Activated CD4-positive, alpha-beta T cell treated with anti-CD3 and anti-CD28 coated beads, Interleukin-2, amount 50 U/mL, for 48 hours (primary cell): ENCODE results near the gene ITGA11.

Experiments
- DNase-seq, 2 experiments: peaks; one replicate each; pipeline ENCODE4 v3.0.0-alpha.2; 2020

The ITGA11 gene

DNA sequence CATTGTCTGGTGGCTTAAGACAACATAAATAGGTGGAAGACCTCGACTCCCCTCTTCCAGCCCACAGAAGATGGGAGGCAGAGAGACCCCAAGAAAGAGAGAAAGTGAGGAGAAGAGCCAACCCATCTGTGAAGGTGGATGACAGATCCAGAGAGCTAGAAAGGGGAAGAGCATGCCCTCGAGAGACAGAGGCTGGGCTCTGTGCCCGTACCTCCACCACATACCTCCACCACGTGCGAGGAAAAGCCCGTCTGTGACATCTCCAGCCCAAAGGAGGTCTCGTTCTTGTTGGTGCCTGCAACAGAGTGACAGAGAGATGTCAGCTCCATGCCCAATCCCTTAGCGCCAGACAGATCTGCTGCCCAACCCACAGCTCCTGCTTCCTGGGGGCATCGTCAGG lies 83.4 kb downstream of the ITGA11 start:
- no peak for DNase-seq

DNA sequence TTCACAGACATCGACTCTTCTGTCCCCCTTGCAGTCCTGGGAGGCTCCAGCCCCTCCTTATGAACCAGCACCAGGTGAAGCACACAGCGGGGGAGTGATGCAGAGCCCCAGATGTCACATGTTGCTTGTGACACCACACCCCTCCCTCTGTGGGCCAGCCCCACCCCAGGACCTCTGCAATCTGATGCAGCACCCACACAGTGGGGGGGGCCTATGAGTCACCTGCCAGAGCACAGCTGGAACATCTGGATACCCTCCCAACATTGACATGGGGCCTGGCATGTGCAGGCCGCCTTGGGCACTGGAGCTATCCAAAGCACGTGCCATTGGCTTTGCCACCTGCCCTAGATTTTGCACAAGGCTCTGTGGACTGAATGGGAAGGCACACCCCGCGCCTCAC lies 83.9 kb downstream of the ITGA11 start:
- no peak for DNase-seq

DNA sequence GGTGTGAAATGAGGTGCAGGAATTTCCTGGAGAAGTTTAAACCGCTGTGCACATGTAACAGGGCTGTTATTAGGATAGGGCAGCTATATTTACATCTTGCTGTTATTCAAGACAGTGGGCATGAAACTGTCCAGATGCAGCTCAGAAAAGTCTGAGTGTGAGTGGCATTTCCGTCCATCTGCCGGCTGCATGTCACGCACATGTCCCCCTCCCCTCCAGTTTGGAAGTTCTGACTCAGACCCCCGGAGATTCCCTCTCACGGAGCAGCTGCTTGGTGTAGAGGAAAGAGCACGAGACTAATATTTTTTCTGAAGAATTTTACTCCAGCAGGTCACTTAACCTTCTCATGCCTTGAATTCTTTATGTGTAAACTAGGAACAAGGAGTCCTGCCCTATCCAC lies 84.6 kb downstream of the ITGA11 start:
- DNase-seq = no peak

DNA sequence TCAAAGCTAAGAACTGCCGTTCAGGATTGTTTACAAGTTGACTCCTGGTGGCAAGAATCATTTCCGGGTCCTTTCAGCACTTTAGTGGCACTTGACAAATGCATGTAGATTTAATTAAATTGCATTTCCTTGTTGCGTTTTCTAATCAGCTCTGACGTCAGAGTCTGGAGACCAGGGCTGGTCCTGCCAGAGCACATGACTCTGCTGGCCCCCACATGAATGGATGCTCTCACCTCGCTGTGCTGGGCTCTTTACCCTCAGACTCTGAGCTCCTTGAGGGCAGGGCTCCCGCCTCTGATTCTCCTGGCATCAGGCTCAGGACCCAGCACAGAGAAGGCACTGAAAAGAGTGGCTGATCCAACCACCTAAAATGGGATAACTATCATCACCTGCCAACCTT lies 85.0 kb downstream of the ITGA11 start:
- DNase-seq = no peak

DNA sequence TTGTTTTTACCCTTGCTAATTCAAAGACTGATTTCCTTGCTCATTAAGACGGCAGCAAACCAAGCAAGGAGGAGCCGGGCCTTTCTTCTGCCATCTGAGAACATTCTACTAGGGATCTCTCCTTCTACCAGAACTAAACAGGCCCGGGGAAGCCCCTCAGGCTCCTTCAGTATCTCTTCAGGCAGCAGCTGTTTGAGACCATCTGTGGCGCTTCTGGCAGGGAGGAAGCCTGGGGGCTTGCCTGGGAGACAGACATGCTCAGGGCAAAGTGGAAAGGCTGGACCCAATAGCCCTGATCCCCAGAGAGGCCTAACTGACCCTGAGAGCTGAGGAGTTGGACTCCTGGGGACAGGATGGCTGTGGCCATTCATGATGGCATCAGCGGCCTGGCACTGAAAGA lies 86.5 kb downstream of the ITGA11 start:
- no peak for DNase-seq

DNA sequence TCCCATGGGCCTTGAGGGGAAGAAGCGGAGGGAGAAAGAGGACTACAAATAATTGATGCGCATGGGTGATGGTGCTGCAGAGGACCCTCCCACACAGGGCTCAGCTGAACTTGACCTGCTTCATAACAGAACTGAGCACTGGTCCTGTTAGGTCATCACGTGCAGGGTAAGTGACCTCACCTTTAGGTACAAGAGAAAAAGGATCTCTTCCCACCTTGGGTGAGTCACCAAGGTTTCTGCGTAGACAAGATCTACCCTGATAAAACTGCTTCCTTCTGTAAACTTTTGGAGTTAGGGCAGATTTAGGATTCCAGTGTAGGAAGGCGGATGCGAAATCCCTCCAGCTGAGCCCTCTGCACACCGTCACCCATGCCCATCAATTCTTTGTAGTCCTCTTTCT lies 87.4 kb downstream of the ITGA11 start:
- DNase-seq = no peak

DNA sequence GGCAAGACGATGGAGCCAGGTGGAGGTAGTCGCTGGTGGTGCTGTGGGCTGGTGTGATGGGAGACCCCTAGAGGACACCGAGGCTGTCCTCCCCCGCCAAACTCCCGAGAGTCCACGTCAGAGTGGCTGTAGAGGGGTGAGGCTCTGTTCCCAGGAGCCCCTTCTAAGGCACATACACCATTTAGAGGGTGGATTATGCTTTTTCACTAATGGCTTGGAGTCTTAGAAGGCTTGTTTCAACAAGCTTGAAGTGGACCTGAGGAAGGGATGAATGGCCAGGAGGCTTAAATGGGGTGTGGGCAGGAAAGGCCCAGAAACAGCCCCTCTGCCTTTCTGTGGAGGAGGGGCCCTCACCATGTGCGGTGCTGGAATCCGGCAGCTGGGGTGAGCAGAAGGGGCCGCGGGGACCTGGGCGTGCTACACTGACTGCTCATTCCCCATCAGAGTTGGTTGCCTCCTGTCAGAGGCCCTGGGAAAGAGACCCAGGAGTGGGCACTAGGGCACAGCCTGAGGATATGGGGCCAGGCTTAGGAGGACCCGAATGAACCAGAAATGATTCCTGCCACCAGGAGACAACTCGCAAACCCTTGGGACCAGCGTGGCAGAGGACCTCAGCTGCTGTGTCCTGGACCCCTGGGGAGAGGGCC lies 88.3 kb downstream of the ITGA11 start:
- no peak for DNase-seq

DNA sequence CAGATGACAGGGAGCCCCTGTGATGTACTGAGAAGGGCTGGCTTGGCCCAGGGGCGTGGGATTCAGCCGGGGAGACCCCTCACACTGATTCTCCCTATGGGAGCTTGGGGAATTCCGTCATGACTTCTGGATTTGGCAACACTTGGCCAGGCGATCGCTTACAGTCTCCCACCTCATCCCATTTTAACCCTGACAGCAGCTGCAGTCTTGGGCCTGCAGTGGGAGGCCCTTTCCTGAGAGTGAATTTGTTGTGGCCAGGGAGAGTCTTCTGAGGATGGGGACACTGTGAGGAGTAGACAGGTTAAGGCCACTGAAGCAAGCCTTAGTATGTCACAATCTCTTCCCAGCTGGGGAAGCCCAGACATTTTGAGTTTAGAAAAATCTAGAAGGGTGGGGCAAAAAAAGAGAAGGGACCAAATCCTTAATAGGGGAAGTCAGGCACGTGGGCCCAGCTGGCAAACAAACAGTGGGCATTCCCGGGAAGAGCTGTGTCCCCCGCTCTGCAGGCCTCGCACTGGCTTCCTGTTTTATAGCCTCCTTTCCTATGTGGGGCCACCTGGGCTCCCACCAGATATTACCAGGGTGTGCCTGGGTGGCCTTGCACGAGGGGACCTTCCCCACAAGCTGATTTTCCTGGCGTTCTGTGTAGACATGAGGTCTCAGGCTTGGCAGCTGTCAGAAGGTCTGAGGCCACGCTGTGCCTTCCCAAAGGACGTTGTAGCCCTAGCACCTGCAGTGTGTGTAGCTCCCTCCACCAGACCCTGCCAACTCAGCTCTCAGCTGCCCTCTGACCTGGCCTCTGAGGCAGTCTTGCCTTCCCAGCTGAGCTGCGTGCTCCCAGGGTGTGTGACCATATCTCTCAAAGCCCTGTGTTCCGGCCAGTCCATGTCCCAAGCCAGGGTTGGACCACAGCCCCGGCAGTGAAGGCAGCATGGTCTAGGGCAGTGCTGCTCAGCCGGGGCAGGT lies 89.9 kb downstream of the ITGA11 start:
- DNase-seq = no peak

DNA sequence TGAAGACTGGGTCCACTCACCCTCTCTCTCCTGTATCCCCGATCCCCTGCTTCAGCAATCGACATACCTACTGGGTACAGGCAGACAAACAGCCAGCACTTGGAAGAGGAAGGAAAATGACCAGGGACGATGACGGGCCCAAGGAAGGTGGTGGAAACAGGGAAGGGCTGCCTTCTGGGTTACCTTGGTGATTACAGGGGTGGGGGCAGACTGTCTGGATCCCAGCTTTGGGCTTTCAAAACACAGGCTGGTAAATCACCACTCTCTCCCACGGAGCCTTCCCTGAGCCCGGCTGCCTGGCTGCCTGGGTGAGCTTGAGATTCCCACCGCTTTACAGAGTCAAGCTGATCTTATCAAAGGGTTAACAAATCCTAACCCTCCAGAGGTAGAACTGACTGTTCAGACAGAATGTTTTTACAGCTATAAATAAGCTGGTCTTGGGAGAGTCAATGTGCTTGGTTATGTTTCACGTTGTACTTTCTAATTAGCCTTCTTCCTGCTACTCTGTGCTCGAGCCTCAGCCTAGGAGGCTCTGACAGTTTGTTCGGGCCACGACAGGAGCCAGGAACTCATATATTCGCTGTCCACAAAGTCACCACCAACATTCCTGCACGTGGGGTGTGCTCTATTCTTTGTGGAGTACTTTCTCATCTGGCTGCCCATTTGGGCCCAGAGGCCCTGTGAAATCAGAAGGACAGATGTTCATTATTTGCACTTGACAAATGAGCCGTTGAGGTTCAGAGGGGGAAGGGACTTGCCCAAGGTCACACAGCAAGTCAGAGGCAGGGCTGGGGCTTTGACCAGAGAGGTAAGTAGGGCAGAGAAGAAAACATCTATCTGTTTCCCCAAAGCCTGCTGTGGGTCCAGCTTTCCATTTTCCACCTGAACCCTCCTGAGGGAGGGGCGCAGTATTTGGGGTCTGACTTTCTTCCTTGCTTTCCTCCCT lies 91.0 kb downstream of the ITGA11 start:
- no peak for DNase-seq

DNA sequence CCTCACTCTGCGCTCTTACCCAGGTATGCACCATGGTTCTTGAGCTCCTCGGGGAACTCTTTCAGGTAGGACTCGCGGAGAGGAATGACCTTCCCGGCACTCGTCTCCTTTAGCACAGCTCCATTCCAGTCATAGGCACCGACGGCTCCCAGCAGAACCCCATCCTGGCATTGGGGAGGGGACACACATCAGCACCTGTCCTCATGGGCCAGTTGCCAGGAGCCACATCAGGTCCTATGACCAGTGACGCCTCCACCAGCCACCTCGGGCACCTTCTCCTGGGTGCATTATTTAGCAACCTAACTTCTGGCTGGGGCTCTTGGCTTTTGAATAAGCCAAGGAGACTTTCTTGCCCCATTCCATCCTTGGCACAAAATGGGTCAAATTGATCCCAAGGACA lies 92.5 kb downstream of the ITGA11 start:
- no peak for DNase-seq

DNA sequence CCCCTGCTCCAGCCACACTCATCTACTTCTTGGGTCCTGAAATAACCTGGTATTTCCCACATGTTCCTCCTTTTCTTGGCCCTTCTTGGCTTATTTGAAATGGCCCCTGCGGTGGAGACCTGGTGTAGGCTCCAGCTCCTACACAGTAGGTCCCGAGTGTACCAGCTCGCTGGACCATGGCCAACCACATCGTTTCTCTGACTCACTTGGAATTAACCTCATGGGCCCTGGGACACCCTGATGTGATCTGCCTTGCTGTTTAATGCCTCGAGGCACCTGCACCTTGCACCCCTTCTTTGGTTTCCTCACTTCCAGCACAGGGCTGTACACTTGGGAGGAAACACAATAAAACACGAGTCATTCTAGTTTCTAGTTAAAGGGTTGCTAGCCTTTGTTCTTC lies 94.1 kb downstream of the ITGA11 start:
- no peak for DNase-seq

DNA sequence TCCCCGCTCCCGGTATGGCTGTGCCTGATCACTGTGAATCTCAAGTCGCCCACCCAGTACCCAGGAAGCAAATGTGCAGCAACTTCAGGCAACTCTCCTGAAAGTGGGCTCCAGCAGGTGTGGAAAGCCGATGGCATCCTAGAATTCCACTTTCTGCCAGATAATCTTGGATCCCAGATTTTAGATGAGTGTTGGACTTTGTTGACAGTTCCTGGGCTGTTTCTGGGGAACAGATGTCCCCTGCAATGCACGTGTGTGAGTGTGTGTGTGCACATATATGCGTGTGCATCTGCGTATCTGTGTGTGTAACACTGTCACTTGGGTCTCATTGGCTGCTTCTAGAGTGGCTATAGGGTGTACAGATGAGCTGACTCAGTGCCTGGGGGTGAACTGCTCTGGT lies 95.4 kb downstream of the ITGA11 start:
- DNase-seq = no peak

DNA sequence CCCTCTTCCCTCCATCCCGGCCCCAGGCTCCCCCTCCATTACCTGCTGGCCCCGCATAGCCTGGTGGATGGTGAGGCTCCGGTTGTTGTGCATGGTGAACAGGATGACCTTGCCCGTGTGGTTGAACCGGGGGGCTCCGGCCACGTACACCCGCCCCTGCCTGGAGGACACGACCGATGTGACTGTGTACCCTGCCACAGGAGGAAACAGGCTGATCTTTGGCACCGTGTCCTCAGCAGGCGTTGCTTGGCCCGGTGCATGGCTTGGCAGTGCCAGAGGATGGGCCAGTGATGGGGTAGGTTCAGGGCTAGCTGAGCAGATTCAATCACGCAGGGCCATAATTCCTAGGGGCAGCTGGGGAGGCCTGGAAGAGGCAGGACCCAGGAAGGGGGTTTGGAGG lies 96.3 kb downstream of the ITGA11 start:
- no peak for DNase-seq

DNA sequence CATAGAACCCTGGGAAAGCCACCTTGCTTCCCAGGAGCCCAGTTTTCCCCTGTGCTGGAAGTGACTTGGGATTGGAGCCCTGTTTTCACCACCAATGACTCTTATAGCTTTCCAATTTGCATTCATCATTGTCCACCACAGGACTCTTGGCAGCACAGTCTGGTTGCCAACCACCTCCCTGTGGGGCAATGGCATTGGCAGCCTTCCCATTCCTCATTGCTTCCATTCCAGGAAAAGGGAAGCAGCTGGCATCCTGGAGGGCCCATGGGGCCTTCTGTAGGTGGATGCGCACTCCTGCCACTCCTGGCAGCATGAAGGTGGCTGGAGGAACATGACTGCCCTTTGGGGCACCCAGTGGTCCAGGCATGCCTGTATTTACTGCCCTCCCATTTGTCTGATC lies 96.7 kb downstream of the ITGA11 start:
- no peak for DNase-seq

DNA sequence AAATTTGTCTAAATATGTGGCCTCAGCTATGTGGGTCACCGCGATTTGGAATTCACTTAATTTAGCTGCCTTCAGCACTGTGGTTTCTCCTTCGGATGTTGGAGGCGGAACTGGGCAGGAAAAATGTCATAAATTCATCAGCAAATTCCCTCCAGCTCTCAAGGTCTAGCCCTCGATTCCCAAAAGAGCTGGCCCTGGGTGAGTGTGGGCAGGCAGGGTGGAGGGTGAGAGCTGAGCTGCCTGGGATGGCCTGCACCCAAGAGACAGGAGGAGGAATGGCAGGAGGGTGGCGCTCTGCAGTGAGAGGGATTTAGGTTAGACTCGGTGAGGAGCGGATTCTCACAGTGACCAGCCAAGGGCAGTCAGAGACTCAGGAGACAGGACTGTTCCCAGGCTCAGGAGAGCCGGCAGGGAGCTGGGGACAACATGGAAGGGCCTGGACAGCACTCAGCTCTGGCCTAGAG lies 97.3 kb downstream of the ITGA11 start:
- no peak for DNase-seq

DNA sequence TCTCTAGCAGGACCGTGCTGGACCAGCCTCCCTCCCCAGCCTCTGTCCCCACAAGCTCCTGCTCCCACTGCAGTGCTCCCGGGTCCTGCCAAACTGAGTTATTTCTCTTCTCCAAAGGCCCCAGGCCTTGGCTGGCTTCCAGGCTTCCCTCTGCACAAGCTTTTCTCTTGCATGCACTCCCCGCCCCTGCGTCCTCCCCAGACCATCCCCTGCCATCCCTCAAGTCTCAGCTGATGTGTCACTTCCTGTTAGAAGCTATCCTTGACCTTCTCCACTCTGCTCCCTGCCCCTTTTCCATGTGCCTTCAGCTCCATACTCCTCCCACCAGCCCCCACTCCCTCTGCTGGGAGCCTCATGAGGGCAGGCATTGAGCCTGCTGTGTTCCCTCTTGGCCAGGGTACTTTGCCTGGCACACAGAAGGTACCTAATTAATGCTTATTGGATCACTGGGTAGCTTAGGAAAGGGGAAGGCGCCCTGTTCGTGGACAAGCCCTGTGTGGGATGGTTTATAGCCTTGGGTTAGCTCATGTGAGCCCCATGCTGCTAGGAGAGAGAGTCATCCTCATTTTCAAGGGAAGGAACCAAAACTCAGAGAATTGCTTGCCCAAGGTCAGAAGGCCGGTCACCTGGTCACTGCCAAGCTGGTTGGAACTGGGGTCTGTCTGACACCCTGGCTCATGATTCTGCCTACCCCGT lies 98.0 kb downstream of the ITGA11 start:
- no peak for DNase-seq

DNA sequence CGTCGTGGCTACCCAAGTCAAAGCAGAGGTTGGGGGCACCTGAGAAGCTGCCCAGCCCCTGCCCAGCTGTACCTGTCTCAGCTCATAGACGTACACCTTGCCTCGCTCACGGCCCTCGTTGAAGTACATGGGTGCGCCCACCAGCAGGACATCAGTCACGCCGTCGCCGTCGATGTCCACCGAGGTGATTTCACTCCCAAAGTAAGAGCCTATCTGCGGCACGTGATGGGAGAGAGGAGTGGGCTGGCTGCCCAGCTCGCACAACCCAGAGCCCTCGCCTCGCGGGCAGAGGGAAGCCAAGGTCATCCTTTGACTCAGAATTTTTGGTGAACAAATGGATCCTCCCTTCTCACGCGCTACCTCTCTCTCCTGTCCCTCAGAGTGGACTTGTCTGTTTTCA lies 99.7 kb downstream of the ITGA11 start:
- no peak for DNase-seq

DNA sequence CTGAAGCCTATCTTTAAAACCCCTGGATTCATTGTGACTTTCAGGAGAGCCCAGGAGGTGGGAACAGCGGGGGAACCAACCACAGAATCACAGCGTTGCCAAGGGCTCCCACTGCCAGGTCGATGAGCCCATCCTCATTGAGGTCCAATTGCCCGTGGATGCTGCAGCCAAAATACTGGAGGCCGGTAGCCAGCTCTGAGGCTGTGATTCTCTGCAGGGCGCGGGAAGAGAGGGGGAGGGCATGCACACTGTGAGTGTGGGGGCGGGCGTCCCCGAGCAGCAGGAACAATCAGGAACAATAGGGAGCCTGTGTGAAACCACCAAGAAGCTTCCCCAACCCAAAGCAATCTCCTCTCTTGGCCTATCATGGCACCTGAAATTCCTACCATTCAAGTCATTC lies 101.1 kb downstream of the ITGA11 start:
- no peak for DNase-seq

DNA sequence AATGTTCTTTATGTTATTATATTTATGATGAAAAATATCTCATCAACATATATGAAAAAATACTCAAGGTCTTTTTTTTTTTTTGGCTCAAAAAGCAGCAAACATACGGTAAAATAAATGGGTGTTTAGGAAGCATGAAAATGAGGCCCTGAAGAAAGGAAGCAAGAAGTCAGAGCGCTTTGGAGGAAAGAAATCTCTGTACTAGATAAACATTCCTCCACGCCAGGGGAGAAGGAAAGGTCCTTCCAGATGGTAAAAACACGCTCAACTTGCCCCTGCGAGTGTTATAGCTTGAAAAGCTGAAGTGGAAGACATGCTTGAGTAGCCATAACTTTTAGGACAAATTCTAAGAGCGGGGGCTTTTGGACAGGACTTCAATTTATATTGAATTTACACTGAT lies 101.5 kb downstream of the ITGA11 start:
- DNase-seq = no peak

DNA sequence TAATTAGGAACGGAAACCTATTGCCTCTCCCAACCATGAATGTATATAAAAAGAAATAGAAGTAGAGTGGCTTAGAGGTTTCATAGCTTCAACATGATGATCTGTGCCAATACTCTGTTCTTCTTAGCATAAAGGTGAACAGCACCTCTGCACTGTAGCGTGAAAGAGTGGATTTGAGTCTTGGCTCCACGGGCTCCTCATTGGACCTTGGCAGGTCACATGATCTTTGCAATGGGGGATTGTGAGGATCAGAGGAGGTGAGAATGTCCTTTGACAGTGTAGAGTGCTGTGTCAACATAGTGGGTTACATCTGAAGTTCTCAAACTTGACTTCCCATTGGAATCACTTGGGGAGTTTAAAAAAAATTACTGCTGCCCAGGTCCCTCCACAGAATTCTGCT lies 103.0 kb downstream of the ITGA11 start:
- no peak for DNase-seq

DNA sequence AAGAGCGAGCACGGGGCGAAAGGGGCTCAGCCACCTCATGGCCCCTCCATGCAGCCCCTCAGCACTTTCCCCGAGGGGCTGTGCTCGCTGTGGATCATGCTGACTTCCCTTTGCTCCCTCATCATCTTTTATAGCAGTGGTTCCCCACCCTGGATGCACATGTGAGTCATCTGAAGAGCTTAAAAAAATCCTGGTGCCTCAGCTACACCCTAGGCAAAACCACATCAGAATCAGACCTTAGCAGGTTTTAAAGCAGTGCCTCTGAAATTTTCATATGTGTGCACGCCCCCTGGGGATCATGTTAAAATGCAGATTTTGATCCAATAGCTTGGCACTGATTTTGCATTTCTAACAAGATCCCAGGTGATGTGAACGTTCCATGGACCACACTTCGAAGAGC lies 103.5 kb downstream of the ITGA11 start:
- no peak for DNase-seq

DNA sequence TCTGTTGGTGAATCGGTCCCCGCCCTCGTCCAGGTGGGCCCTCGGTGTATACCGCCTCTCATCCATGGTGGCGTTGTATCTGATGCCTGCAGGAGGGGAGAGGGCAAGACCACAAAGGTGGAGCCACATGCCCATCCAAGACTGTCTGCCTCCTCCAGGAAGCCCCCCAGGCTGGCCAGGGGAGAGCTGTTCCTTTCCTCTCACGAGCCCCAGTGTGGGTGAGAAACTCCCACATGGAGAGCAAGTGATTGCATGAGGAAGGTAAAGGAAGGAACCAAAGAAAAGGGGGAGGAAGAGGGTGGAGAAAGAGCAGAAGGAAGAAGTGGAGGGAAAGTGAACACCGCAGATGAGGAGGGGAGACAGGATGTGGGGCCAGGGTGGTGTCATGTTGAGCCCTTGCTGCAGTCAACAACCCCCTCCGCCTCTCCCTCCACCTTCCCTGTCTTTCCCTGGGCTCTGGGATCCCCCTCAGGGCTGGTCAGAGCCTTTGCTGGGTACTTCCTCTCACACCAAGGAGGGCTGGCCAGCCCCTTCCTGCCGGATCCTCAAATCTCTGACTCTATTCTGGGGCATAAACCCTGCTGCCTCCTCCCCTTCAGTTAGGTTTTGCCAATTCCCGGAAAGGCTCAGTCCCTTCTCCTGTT lies 105.1 kb downstream of the ITGA11 start:
- no peak for DNase-seq
